ENCODE measurements around the gene UBASH3A.

The UBASH3A gene

DNA sequence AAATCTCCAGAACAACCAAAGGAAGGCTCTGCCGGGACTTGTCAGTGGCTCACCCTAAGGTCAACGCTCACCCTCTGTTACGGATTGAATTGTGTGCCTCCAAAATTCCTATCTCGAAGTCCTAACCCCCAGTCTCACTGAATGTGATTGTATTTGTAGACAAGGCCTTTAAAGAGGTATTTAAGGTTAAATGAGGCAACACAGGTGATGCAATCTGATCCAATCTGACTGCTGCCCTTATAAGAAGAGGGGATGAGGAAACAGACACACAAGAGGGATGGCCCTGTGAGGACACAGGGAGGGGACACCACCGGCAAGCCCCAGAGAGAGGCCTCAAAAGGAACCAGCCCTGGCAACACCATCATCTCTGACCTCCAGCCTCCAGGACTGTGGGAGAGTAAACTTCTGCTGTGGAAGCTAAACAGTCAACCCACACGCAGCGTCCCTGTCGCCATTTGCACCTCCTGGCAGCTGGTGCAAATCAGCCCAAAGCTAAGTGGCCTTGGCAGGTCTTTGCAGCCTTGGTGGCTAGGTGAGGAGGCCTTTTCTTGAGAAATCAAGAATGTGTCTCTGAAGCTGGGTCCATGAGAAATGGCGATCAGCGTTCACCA, 24.2 kb downstream of the UBASH3A start:
- no peak for DNase-seq (ENCODE audit: low read depth in 2 of 2, low spot score in 1 of 2)

GRCh38 chr21:42429021-42429420, 25.3 kb downstream of the UBASH3A start:
- no peak for DNase-seq (ENCODE audit: low read depth in 2 of 2, low spot score in 1 of 2)

- DNase-seq (ENCODE audit: low read depth in 2 of 2, low spot score in 1 of 2) = no peak
These were observed 26.2 kb downstream of the UBASH3A start for GRCh38 chr21:42429856-42430255.

- no peak for DNase-seq (ENCODE audit: low read depth in 2 of 2, low spot score in 1 of 2)
These were observed 26.8 kb downstream of the UBASH3A start for GRCh38 chr21:42430521-42430920.

DNA sequence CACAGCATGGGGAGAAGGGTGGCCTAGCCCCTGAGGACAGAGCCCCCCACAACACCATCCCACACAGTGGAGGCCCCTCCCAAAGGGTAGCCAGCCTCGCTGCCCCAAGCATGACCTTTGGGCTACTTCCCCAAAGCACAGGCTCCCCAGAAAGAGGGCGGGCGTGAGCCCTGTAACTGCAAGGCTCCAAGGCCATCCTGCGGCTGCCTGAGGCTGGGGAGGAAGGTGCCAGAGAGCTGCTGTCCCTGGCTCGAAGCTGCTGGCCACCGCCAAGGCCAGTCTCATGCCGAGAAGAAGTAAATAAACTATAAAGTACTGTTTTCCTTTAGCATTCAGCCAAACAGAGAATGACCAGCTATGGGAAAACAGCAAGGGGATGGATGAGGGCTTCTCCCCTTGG, 27.5 kb downstream of the UBASH3A start:
- DNase-seq (ENCODE audit: low read depth in 2 of 2, low spot score in 1 of 2) = no peak

DNA sequence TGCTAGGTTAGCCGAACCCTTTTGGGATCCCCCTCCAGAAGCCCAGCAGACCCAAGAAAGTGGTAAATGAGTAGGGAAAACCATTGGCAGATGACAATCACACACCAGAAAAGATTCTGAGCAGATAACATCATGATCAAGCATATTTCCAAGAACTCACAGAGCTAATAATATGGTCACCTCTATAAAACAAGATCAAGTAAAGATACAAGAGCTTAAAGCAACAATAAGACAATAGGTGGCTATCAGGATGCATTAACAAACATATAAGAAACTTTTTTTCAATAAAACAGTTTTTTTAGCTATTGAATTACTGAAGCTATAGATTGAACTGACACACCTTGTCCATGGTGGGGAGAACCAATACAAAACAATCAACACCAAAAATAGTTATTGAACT, 29.0 kb downstream of the UBASH3A start:
- DNase-seq (ENCODE audit: low read depth in 2 of 2, low spot score in 1 of 2) = no peak

DNA sequence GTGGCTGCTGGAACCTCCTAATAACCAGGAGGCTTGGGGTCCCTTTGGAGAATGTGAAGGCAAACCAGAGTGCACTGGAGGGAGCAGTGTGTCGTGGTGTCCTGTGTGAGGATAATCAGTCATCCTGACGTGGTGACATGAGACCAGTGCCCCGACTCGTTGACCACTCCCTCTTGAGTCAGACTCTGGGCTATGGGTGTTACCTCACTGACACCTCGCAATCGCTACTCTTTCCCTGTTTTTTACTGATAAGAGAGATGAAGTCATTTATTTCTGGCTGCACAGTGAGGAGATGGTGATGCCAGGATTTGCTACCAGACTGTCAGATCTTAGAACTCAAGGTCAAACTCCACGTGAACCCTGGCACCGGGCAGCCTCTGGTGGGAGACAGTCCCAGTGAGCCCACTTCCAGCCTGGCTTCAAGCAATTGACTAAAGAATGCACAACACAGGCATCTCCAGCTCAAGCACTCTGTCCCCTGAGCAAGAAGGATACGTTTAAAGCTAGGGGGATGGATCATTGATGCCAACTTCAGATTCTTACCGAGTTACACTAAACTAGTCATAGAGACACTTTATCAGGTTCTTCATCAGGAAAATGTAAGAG, 30.3 kb downstream of the UBASH3A start:
- no peak for DNase-seq (ENCODE audit: low read depth in 2 of 2, low spot score in 1 of 2)

GRCh38 chr21:42434884-42435283, 31.2 kb downstream of the UBASH3A start:
- no peak for DNase-seq (ENCODE audit: low read depth in 2 of 2, low spot score in 1 of 2)

GRCh38 chr21:42435401-42435800, 31.7 kb downstream of the UBASH3A start:
- no peak for DNase-seq (ENCODE audit: low read depth in 2 of 2, low spot score in 1 of 2)

DNA sequence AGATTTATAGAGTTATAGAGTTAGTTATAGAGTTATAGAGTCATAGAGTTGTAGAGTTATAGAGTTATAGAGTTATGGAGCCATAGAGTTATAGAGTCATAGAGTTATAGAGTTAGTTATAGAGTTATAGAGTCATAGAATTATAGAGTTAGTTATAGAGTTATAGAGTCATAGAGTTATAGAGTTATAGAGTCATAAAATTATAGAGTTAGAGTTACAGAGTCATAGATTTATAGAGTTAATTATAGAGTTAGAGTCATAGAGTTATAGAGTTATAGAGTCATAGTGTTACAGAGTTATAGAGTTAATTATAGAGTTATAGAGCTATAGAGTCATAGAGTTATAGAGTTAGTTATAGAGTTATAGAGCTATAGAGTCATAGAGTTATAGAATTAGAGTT, 32.1 kb downstream of the UBASH3A start:
- DNase-seq (ENCODE audit: low read depth in 2 of 2, low spot score in 1 of 2) = no peak

DNA sequence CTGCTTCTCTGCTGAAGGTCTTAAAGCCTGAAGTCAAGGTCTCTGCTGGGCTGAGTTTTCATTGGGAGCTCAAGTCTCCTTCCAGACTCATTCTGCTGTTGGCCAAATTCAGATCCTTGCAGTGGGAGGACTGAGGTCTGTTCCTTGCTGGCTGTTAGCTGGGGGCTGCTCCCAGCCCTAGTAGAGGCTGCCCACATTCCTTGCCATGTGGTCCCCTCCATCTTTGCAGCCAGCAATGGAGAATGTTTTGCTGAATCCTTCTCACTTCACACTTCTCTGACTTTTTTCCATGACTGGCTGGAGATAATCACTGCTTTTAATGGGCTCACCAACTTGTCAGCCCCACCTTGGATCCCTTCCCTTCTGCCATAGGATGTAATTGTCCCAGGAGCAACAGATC, 33.2 kb downstream of the UBASH3A start:
- no peak for DNase-seq (ENCODE audit: low read depth in 2 of 2, low spot score in 1 of 2)

DNA sequence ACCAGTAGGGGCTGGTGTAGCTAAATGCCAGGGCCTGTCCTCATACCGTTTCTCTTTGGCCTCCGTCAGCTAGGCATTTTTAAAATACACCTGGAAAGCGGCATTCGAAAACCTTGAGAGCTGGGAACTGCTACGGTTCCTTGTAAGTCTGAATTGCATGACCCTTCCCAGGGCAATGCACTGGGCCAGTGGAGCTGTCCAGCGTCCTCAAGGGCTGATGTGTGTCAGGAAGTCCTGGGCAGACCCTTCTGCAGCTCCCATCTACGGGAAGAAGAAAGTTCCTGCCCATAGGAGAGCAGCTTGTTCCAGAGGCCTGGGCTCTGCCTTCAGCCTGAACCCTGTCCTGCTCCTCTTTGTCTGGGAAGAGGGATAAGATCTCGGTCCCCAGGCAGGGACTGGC, 34.1 kb downstream of the UBASH3A start:
- no peak for DNase-seq (ENCODE audit: low read depth in 2 of 2, low spot score in 1 of 2)

- no peak for DNase-seq (ENCODE audit: low read depth in 2 of 2, low spot score in 1 of 2)
These were observed 34.9 kb downstream of the UBASH3A start for GRCh38 chr21:42438316-42439205.

GRCh38 chr21:42439284-42440186, 35.8 kb downstream of the UBASH3A start:
- no peak for DNase-seq (ENCODE audit: low read depth in 2 of 2, low spot score in 1 of 2)

DNA sequence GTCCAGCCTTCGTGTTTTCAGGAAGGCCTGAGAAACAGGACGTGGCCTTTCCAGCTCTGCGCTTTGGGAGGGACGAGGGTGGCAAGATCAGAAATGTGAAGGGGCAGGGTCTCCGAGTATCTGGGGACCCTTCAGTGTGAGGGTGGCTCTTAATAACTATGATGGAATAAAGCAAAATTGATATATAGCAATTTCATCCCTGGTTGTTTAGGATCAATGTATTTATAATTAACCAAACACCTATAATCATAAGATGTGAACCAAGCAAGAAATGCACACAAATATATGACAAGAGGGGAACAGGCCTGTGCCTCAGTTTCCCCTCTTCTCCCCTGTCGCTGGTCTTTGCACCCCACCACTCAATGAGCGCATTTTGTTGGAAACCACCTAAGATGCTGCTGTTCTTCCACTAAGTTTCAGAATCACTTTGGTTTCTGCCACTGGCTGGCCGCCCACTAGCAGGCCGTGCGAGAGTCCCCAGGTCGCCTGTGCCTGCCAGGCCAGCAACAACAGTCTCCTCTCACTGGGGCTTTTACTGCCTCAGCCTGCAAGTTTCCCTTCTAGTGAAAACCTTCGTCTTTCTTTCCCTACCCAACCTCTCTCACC, 36.6 kb downstream of the UBASH3A start:
- no peak for DNase-seq (ENCODE audit: low read depth in 2 of 2, low spot score in 1 of 2)

DNA sequence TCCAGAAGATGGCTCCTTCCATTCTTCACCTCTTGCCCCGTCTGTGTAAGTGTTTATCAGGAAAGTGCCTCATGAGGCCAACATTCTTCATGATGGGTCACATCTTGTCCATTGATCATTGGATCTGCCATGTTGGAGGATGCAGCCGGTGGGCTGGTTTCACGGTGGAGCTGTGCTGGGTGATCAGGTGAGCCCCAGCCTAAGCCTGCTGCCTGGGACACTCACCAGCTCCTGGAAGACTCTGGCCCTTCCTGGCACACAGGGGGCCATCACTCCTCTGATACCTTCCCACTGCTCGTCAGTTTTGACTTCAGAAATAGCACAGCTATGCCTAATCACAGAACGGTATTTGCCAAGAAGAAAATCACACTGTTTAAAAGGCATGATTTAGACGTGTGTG, 38.3 kb downstream of the UBASH3A start:
- DNase-seq (ENCODE audit: low read depth in 2 of 2, low spot score in 1 of 2) = no peak

GRCh38 chr21:42443181-42443785, 39.6 kb downstream of the UBASH3A start:
- DNase-seq (ENCODE audit: low read depth in 2 of 2, low spot score in 1 of 2) = no peak

DNA sequence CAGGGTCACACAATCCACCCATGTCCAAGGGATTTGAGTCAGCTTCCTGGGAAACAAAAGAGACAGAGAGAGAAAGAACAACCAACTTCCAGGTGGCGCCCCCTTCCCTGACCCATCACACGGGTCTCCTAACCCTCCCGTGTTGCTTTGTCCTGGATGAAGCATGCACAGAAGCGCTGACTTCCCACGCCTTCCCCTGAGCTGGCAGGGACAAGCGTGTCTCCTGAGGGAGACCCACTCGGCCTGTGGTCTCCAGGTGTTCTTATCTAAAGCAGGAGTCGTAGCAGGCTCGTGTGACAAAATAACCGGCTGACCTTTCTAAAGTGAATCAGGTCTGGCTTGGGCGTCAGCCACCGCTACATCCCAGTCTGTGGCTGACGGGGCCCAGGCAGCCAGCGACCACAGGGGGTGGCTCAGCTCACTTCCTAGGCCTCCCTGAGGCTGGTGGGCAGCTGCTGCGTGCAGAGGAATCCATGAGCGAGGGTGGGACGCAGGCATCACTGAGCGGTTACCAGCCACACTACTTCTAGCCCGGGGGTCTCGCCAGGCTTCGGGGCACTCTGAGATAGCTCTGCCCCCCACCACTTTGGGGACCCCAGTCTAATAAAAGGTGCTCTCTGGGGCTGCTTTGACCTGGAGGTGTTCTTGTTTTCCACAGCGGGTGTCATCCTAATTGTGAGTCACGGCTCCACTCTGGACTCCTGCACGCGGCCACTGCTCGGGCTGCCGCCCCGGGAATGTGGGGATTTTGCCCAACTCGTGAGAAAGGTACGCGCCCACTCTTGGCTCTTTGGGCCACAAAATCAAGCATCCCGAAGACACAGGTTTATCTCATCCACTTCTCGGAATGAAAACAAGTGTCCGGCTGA, 40.4 kb downstream of the UBASH3A start:
- no peak for DNase-seq (ENCODE audit: low read depth in 2 of 2, low spot score in 1 of 2)

GRCh38 chr21:42444745-42445059, 41.0 kb downstream of the UBASH3A start:
- DNase-seq (ENCODE audit: low read depth in 2 of 2, low spot score in 1 of 2) = no peak

DNA sequence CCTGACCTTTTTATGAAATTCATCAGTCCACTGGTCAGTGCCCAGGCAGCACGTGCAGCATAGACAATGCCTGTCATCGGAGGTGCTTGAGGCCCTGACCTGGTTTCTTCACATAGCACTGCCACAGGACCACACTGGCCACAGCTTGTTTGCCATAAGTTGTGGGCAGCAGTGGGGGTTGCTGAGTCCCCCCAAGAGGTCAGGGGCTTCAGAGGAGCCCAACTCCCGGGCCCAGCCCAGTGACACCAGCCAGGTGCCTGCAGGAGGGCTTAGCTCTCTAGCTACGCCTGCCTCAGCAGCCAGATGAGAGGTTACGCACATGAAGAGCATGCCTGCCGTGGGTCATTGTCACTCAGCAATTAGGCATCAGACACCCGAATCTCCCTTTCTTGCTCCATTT, 41.6 kb downstream of the UBASH3A start:
- DNase-seq (ENCODE audit: low read depth in 2 of 2, low spot score in 1 of 2) = no peak
